ENCODE data around the gene ECPAS.

GRCh38 chr9:111483439-111483857 is 735 bp downstream of the ECPAS start:
- TF ChIP-seq POLR2AphosphoS5 (IDR thresholded peaks at IDR 0.05; ENCODE audit: low read depth, low read length) (no peak), CTCF (IDR thresholded peaks at IDR 0.05) (no peak), REST (IDR thresholded peaks at IDR 0.05; ENCODE audit: insufficient read depth in 1 of 2, low read depth in 2 of 2, low read length in 1 of 2) (no peak)
